HG03442 (cell line): Measurements from ENCODE around the gene WNT7B.

Experiments used
- ATAC-seq: cut with Tn5 transposase; IDR thresholded peaks from one replicate; pipeline ENCODE4 v1.9.1; 2021; ENCODE audit warnings: mild to moderate bottlenecking, moderate library complexity; ENCODE audit not compliant: unreplicated experiment

Gene WNT7B

GRCh38 chr22:45974498-45974897, 2.5 kb downstream of the WNT7B start:
- ATAC-seq, result no peak

GRCh38 chr22:45972889-45973253, 4.1 kb downstream of the WNT7B start:
- ATAC-seq, result no peak

- no peak for ATAC-seq
Measured at GRCh38 chr22:45972091-45972888, 4.7 kb downstream of the WNT7B start.

GRCh38 chr22:45971408-45972028, 5.4 kb downstream of the WNT7B start:
- no peak for ATAC-seq

GRCh38 chr22:45970705-45971407, 6.1 kb downstream of the WNT7B start:
- ATAC-seq, result no peak

- no peak for ATAC-seq
Measured at GRCh38 chr22:45969801-45970470, 7.0 kb downstream of the WNT7B start.

GRCh38 chr22:45969414-45969799, 7.6 kb downstream of the WNT7B start:
- ATAC-seq, result no peak

GRCh38 chr22:45968751-45969413, 8.1 kb downstream of the WNT7B start:
- ATAC-seq, result no peak

- no peak for ATAC-seq
Measured at GRCh38 chr22:45968003-45968650, 8.8 kb downstream of the WNT7B start.

- ATAC-seq, result no peak
Measured at GRCh38 chr22:45966895-45967365, 10.0 kb downstream of the WNT7B start.

- ATAC-seq, result no peak
Measured at GRCh38 chr22:45966320-45966894, 10.6 kb downstream of the WNT7B start.

GRCh38 chr22:45965563-45965962, 11.4 kb downstream of the WNT7B start:
- no peak for ATAC-seq

- ATAC-seq, result no peak
Measured at GRCh38 chr22:45964926-45965527, 11.9 kb downstream of the WNT7B start.

- ATAC-seq, result no peak
Measured at GRCh38 chr22:45964372-45964771, 12.6 kb downstream of the WNT7B start.

- ATAC-seq, result no peak
Measured at GRCh38 chr22:45963821-45964220, 13.1 kb downstream of the WNT7B start.

GRCh38 chr22:45962756-45963324, 14.1 kb downstream of the WNT7B start:
- ATAC-seq, result no peak

- no peak for ATAC-seq
Measured at GRCh38 chr22:45962434-45962718, 14.6 kb downstream of the WNT7B start.

- no peak for ATAC-seq
Measured at GRCh38 chr22:45961679-45962433, 15.1 kb downstream of the WNT7B start.
